ENCODE data around the gene MYOCD.

- TF ChIP-seq, protein P1, sequence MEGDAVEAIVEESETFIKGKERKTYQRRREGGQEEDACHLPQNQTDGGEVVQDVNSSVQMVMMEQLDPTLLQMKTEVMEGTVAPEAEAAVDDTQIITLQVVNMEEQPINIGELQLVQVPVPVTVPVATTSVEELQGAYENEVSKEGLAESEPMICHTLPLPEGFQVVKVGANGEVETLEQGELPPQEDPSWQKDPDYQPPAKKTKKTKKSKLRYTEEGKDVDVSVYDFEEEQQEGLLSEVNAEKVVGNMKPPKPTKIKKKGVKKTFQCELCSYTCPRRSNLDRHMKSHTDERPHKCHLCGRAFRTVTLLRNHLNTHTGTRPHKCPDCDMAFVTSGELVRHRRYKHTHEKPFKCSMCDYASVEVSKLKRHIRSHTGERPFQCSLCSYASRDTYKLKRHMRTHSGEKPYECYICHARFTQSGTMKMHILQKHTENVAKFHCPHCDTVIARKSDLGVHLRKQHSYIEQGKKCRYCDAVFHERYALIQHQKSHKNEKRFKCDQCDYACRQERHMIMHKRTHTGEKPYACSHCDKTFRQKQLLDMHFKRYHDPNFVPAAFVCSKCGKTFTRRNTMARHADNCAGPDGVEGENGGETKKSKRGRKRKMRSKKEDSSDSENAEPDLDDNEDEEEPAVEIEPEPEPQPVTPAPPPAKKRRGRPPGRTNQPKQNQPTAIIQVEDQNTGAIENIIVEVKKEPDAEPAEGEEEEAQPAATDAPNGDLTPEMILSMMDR (IDR thresholded peaks at IDR 0.05; ENCODE audit: poor library complexity): no peak
- TF ChIP-seq EZH2phosphoT487 (IDR thresholded peaks at IDR 0.05; ENCODE audit: low read depth, severe bottlenecking, unreplicated experiment) (no peak), EZH2 (IDR thresholded peaks at IDR 0.05; ENCODE audit: borderline replicate concordance) (no peak)
These were observed 1.4 kb upstream of the MYOCD start for GRCh38 chr17:12664252-12664651.
